ENCODE data around the gene FILIP1L. TPM values are rescaled to one million over a fixed set of nuclear protein-coding genes. Genes with fewer than 3 reads are reported as not detected.

Gene FILIP1L
- total and polyA plus RNA-seq, 2 of the 13 experiments (the other 11 are each of a cell fraction or from before 2014, with no cell fraction given) = 8.1 to 187 TPM

GRCh38 chr3:100008081-100008698, 106.1 kb downstream of the FILIP1L start:
- H3K4me2 ChIP-seq (ENCODE audit: low read depth, low read length) = no peak overlapping the region
- TF ChIP-seq ZNF83 (CRISPR knock-in tag; IDR thresholded peaks at IDR 0.05; ENCODE audit: borderline replicate concordance) (no peak), HES4 (CRISPR knock-in tag; IDR thresholded peaks at IDR 0.05; ENCODE audit: borderline replicate concordance) (no peak), TAF15 (IDR thresholded peaks at IDR 0.05; ENCODE audit: low read depth, low read length, poor library complexity, severe bottlenecking) (no peak), ATF7-NPFF (CRISPR knock-in tag; IDR thresholded peaks at IDR 0.05; ENCODE audit: low read depth) (no peak), ISX (CRISPR knock-in tag; conservative IDR thresholded peaks at IDR 0.05) (no peak), ZNF331 (CRISPR knock-in tag; IDR thresholded peaks at IDR 0.05) (no peak), BRD4 (CRISPR knock-in tag; IDR thresholded peaks at IDR 0.05) (no peak), ZNF816 (CRISPR knock-in tag; IDR thresholded peaks at IDR 0.05; ENCODE audit: borderline replicate concordance) (no peak), ZFP36L1 (CRISPR knock-in tag; IDR thresholded peaks at IDR 0.05) (no peak), TEF (CRISPR knock-in tag; IDR thresholded peaks at IDR 0.05) (no peak), ISL2 (CRISPR knock-in tag; IDR thresholded peaks at IDR 0.05) (no peak), ZNF639 (CRISPR knock-in tag; conservative IDR thresholded peaks at IDR 0.05) (no peak), ZNF775 (CRISPR knock-in tag; IDR thresholded peaks at IDR 0.05; ENCODE audit: borderline replicate concordance) (no peak), ZNF280D (CRISPR knock-in tag; IDR thresholded peaks at IDR 0.05) (no peak)
- TF ChIP-seq, protein P1, sequence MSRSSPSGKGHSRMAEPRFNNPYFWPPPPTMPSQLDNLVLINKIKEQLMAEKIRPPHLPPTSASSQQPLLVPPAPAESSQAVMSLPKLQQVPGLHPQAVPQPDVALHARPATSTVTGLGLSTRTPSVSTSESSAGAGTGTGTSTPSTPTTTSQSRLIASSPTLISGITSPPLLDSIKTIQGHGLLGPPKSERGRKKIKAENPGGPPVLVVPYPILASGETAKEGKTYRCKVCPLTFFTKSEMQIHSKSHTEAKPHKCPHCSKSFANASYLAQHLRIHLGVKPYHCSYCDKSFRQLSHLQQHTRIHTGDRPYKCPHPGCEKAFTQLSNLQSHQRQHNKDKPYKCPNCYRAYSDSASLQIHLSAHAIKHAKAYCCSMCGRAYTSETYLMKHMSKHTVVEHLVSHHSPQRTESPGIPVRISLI (CRISPR knock-in tag; IDR thresholded peaks at IDR 0.05; ENCODE audit: borderline replicate concordance) = no peak

More at GRCh38 chr3:100008081-100008698, 106.1 kb downstream of the FILIP1L start:
- Histone ChIP-seq H3K4me3 (replicated peaks in 1 of 3; ENCODE audit: insufficient read depth in 1 of 3, low read depth in 2 of 3, low read length in 3 of 3) (no peak overlapping the region), H4K20me1 (ENCODE audit: insufficient read depth, low read length) (no peaks in the 10 kb centered on the region), H3K79me2 (ENCODE audit: insufficient read depth, low read length) (no peaks in the 10 kb centered on the region), H3K4me1 (ENCODE audit: insufficient read depth, low read length) (peaks cover 29% of the 10 kb centered on the region), H3K27ac (ENCODE audit: extremely low read length, insufficient read depth, low read length) (no peak overlapping the region), H3K36me3 (replicated peaks in 1 of 2; ENCODE audit: control insufficient read depth in 1 of 2, insufficient read depth in 2 of 2, low read length in 2 of 2) (no peaks in the 10 kb centered on the region), H3K9ac (ENCODE audit: insufficient read depth, low read depth, low read length) (no peak overlapping the region), H2AFZ (ENCODE audit: low read length) (no peak overlapping the region), H3K9me3 (ENCODE audit: low read length) (no peaks in the 10 kb centered on the region), H3K27me3 (ENCODE audit: control insufficient read depth in 1 of 2, insufficient read depth in 2 of 2, low read length in 2 of 2) (no peaks in the 10 kb centered on the region)
- intact Hi-C loops (cut with micrococcal nuclease; ENCODE audit: unreplicated experiment) = no loop called here
- ATAC-seq (no peak), FAIRE-seq (no peak), DNase-seq (ENCODE audit: low spot score) (no peak)
- ChIA-PET POLR2A (no interaction called here), CTCF (ENCODE audit: low intra/inter-chr PET ratio, low total read pairs) (no interaction called here)
- in situ Hi-C loops (cut with HindIII; ENCODE audit: extremely low pct_ligation_motif_present, low pct_unique_long_range_greater_than_20kb) = no loop called here
- BruUV-seq (replicated peaks) = no TSS peak

All from HepG2 (cell line).